GM23338 (cell line): ENCODE results near the gene ADPRH. TPM values are rescaled to one million over a fixed set of nuclear protein-coding genes. Genes with fewer than 3 reads are reported as not detected.

Experiments used
- ATAC-seq: fragments of 200-7000 bp; cut with Tn5 transposase; 3 replicates; pipeline ENCODE4 v1.9.1; 2020
- DNase-seq: peaks from one replicate; pipeline ENCODE4 v3.0.0-alpha.2; 2015; ENCODE audit warnings: low spot score
- H2AFZ ChIP-seq: fragments of 200-600 bp; sonication (generic); 2 replicates; pipeline ENCODE4 v1.8.0; 2016; ENCODE audit warnings: antibody characterized with exemption, mild to moderate bottlenecking, moderate library complexity
- H3F3A ChIP-seq: fragments of 200-600 bp; sonication (generic); replicated peaks from 2 replicates; pipeline ENCODE4 v1.8.0; 2017; ENCODE audit warnings: antibody characterized with exemption, mixed run types, low read depth
- H3K27ac ChIP-seq: fragments of 200-600 bp; sonication (generic); 2 replicates; pipeline ENCODE4 v1.6.1; 2016; ENCODE audit warnings: low read depth
- H3K27me3 ChIP-seq: fragments of 200-600 bp; sonication (generic); 2 replicates; pipeline ENCODE4 v1.8.0; 2016; ENCODE audit warnings: mild to moderate bottlenecking, mixed run types, moderate library complexity; ENCODE audit not compliant: insufficient read depth
- H3K36me3 ChIP-seq: fragments of 200-600 bp; sonication (generic); 2 replicates; pipeline ENCODE4 v1.8.0; 2016; ENCODE audit warnings: mild to moderate bottlenecking; ENCODE audit not compliant: insufficient read depth
- H3K4me1 ChIP-seq: fragments of 200-600 bp; sonication (generic); 2 replicates; pipeline ENCODE4 v1.8.0; 2016; ENCODE audit warnings: mild to moderate bottlenecking, moderate library complexity; ENCODE audit not compliant: insufficient read depth
- H3K4me2 ChIP-seq: fragments of 200-600 bp; sonication (generic); 2 replicates; pipeline ENCODE4 v1.7.1; 2017; ENCODE audit warnings: mixed run types
- H3K4me3 ChIP-seq: fragments of 200-600 bp; sonication (generic); 2 replicates; pipeline ENCODE4 v1.6.1; 2016; ENCODE audit warnings: mixed run types
- H3K79me2 ChIP-seq: fragments of 200-600 bp; sonication (generic); replicated peaks from 2 replicates; pipeline ENCODE4 v1.8.0; 2017; ENCODE audit warnings: mild to moderate bottlenecking; ENCODE audit not compliant: insufficient read depth
- H3K9me2 ChIP-seq: fragments of 200-600 bp; sonication (generic); 2 replicates; pipeline ENCODE4 v1.8.0; 2017; ENCODE audit not compliant: insufficient read depth
- H4K20me1 ChIP-seq: fragments of 200-600 bp; sonication (generic); replicated peaks from 2 replicates; pipeline ENCODE4 v1.8.0; 2017; ENCODE audit warnings: mild to moderate bottlenecking; ENCODE audit not compliant: insufficient read depth
- H3K27ac Mint-ChIP-seq: 2 replicates; pipeline ENCODE4 v1.8.0; 2020; ENCODE audit warnings: inconsistent platforms, mild to moderate bottlenecking, moderate library complexity, mixed read lengths
- H3K27me3 Mint-ChIP-seq: 3 replicates; pipeline ENCODE4 v1.8.0; 2022; ENCODE audit warnings: low read depth, mild to moderate bottlenecking, moderate library complexity, mixed read lengths, inconsistent platforms; ENCODE audit not compliant: insufficient read depth, poor library complexity
- H3K36me3 Mint-ChIP-seq: 3 replicates; pipeline ENCODE4 v1.8.0; 2021; ENCODE audit warnings: low read depth, mild to moderate bottlenecking, inconsistent platforms, moderate library complexity, mixed read lengths
- H3K4me1 Mint-ChIP-seq: 3 replicates; pipeline ENCODE4 v1.8.0; 2020; ENCODE audit warnings: mild to moderate bottlenecking, inconsistent platforms, mixed read lengths
- H3K4me3 Mint-ChIP-seq: 3 replicates; pipeline ENCODE4 v1.8.0; 2021; ENCODE audit warnings: moderate library complexity, mild to moderate bottlenecking, inconsistent platforms, mixed read lengths
- H3K9me3 Mint-ChIP-seq: 3 replicates; pipeline ENCODE4 v1.8.0; 2020; ENCODE audit warnings: moderate library complexity, mild to moderate bottlenecking, inconsistent platforms, mixed read lengths
- CREB1 ChIP-seq: fragments of 250-450 bp; sonication (Bioruptor Pico); IDR thresholded peaks from 2 replicates; pipeline ENCODE4 v1.5.0; 2020; ENCODE audit warnings: low read depth, mild to moderate bottlenecking, moderate library complexity
- CTCF ChIP-seq, 2 experiments: fragments of 200-600 bp in 1 of 2; sonication (generic) in 1 of 2; conservative IDR thresholded peaks; 2 replicates each; pipeline versions ENCODE4 v1.5.1 to v1.6.1; 2016 to 2017; ENCODE audit warnings: antibody characterized with exemption in 2 of 2, low read depth in 2 of 2, mild to moderate bottlenecking in 2 of 2, moderate library complexity in 1 of 2
- EZH2 ChIP-seq: fragments of 200-600 bp; sonication (generic); IDR thresholded peaks from one replicate; pipeline ENCODE4 v1.8.0; 2017; ENCODE audit warnings: antibody characterized with exemption, mild to moderate bottlenecking, low read depth; ENCODE audit not compliant: unreplicated experiment
- EZH2phosphoT487 ChIP-seq: fragments of 200-600 bp; sonication (generic); IDR thresholded peaks from one replicate; pipeline ENCODE4 v1.8.1; 2018; ENCODE audit warnings: antibody characterized with exemption; ENCODE audit not compliant: unreplicated experiment
- REST ChIP-seq: IDR thresholded peaks from one replicate; pipeline ENCODE4 v1.6.1; 2018; ENCODE audit warnings: antibody characterized with exemption; ENCODE audit not compliant: unreplicated experiment
- ZNF462 ChIP-seq: fragments of 250-450 bp; sonication (Bioruptor Pico); IDR thresholded peaks from 2 replicates; pipeline ENCODE4 v1.5.0; 2020; ENCODE audit warnings: mild to moderate bottlenecking, moderate library complexity
- polyA plus RNA-seq: library from polyadenylated mRNA; unstranded; fragments of >200 nt; fragmentation: Nextera tagmentation; extraction: Ambion mirVana; gene quantifications from 2 replicates; pipeline ENCODE4 v1.2.1, GENCODE V29; 2016
- total RNA-seq: library from RNA; depleted of rRNA; stranded (reverse); fragments of >200 nt; shearing (Covaris generic); gene quantifications from 2 replicates; pipeline ENCODE4 v1.2.3, GENCODE V29; 2014

ADPRH gene
- total and polyA plus RNA-seq, 2 experiments from 2014 or later: 1.2 to 3.4 TPM

DNA sequence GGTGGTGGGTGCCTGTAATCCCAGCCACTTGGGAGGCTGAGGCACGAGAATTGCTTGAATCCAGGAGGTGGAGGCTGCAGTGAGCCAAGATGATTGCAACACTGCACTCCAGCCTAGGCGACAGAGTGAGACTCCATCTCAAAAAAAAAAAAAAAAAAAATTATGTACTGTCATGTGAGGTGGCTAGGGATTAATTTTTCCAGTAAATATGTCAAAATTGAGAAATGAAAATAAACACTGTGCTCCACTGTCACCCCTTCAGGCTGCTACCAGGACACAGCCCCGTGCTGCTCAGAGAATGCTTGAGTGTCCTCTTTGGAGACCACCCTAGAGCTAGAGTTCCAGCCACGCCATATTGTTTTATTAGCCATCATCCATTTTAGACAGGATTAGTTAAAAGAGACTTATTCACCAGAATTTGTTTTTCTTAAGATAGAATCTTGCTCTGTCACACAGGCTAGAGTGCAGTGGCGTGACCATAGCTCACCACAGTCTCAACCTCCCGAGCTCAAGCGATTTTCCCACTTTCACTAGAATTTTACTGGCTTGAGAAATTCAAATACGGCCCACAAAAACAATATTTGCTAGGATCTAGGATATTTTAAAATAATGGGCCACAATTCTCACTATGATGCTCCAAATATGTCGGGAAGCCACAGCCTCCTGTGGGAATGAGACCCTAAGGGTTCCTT is 20.5 kb upstream of the ADPRH start:
- Histone ChIP-seq H3K79me2 (no peaks in the 10 kb centered on the region), H4K20me1 (no peaks in the 10 kb centered on the region), H3K4me1 (no peaks in the 10 kb centered on the region), H2AFZ (peak overlapping the region; percentile 91; the same call in 1 of the 2 replicates), H3K9me2 (0 out of 2 replicates have a peak, but pooled peaks cover 3% of the 10 kb centered on the region), H3K4me2 (no peak overlapping the region), H3F3A (no peaks in the 10 kb centered on the region), H3K27ac (no peak overlapping the region), H3K27me3 (no peaks in the 10 kb centered on the region), H3K36me3 (no peaks in the 10 kb centered on the region), H3K4me3 (no peak overlapping the region)
- DNase-seq: no peak
- Mint-ChIP-seq H3K27me3 (no peaks in the 10 kb centered on the region), H3K4me3 (no peak overlapping the region), H3K36me3 (no peaks in the 10 kb centered on the region), H3K27ac (no peak overlapping the region), H3K4me1 (peaks cover 3% of the 10 kb centered on the region; the same call in 1 of the 3 replicates), H3K9me3 (no peaks in the 10 kb centered on the region)
- TF ChIP-seq REST: no peak
- no peak for ATAC-seq

GRCh38 chr3:119559441-119559963 is 19.8 kb upstream of the ADPRH start, which contains the start of gene CD80:
TSS of gene CD80 (minus strand) at chr3:119559614. CDS start at chr3:119557728, 1,886 bp downstream.
- peak; percentile 97 for ATAC-seq
- Mint-ChIP-seq H3K27me3 (no peaks in the 10 kb centered on the region), H3K36me3 (no peaks in the 10 kb centered on the region), H3K27ac (no peak within 1 kb of the TSS), H3K4me1 (peaks cover 3% of the 10 kb centered on the region; the same call in 1 of the 3 replicates), H3K9me3 (no peaks in the 10 kb centered on the region), H3K4me3 (no peak within 1 kb of the TSS)
- TF ChIP-seq CREB1: no peak
- TF ChIP-seq EZH2phosphoT487: no peak
- no peak for TF ChIP-seq EZH2
- peak; percentile 46 to 72 for TF ChIP-seq CTCF (conservative IDR thresholded peaks at IDR 0.05; ENCODE audit: low read depth in 2 of 2)
- no peak for TF ChIP-seq ZNF462 (CRISPR knock-in tag)
- no peak within 1 kb of the TSS for H3K4me3 ChIP-seq
- H3K9me2 ChIP-seq: 0 out of 2 replicates have a peak, but pooled peaks cover 3% of the 10 kb centered on the region
- DNase-seq: peak; percentile 61
- no peaks in the 10 kb centered on the region for H3K4me1 ChIP-seq
- H2AFZ ChIP-seq: peak within 1 kb of the TSS; percentile 91; the same call in 1 of the 2 replicates
- H3K27me3 ChIP-seq: no peaks in the 10 kb centered on the region
- H3K4me2 ChIP-seq: no peak within 1 kb of the TSS
- no peaks in the 10 kb centered on the region for H3K79me2 ChIP-seq
- H3F3A ChIP-seq: no peaks in the 10 kb centered on the region
- no peaks in the 10 kb centered on the region for H3K36me3 ChIP-seq
- H3K27ac ChIP-seq: no peak within 1 kb of the TSS
- no peaks in the 10 kb centered on the region for H4K20me1 ChIP-seq
